Spleen (tissue), 11 donors: ENCODE results near the gene ZNF107. TPM values are rescaled to one million over a fixed set of nuclear protein-coding genes. Genes with fewer than 3 reads are reported as not detected.

ENCODE experiments used
- DNase-seq: peaks from one replicate; pipeline ENCODE4 v3.0.0-alpha.2; 2020
- H3K27ac ChIP-seq, 8 donors: fragments of 200-600 bp; sonication (generic) in 7 of 8; 1 replicate in 4 of 8; 2 replicates in 4 of 8; pipeline versions ENCODE4 v1.5.0 to v1.8.0; 2016 to 2021; ENCODE audit warnings: inconsistent platforms in 4 of 8, mild to moderate bottlenecking in 4 of 8, moderate library complexity in 1 of 8
- H3K27me3 ChIP-seq, 7 donors: fragments of 200-600 bp; sonication (generic) in 6 of 7; replicated peaks in 1 of 7; 1 replicate in 4 of 7; 2 replicates in 3 of 7; pipeline versions ENCODE4 v1.5.0 to v1.8.0; 2016 to 2021; ENCODE audit warnings: inconsistent platforms in 3 of 7, mild to moderate bottlenecking in 1 of 7
- H3K36me3 ChIP-seq, 6 donors: fragments of 200-600 bp; sonication (generic) in 5 of 6; 1 replicate in 4 of 6; 2 replicates in 2 of 6; pipeline versions ENCODE4 v1.5.0 to v1.8.0; 2016 to 2021; ENCODE audit warnings: inconsistent platforms in 2 of 6
- H3K4me1 ChIP-seq, 6 donors: fragments of 200-600 bp; sonication (generic) in 5 of 6; 1 replicate in 3 of 6; 2 replicates in 3 of 6; pipeline versions ENCODE4 v1.5.0 to v1.8.0; 2016 to 2021; ENCODE audit warnings: inconsistent platforms in 3 of 6
- H3K4me3 ChIP-seq, 8 donors: fragments of 200-600 bp; sonication (generic) in 7 of 8; 1 replicate in 4 of 8; 2 replicates in 4 of 8; pipeline versions ENCODE4 v1.5.0 to v1.8.0; 2016 to 2021; ENCODE audit warnings: inconsistent platforms in 4 of 8, mild to moderate bottlenecking in 4 of 8, moderate library complexity in 2 of 8
- H3K9me3 ChIP-seq, 8 donors: fragments of 200-600 bp; sonication (generic) in 7 of 8; 1 replicate in 4 of 8; 2 replicates in 4 of 8; pipeline versions ENCODE4 v1.5.0 to v1.8.0; 2016 to 2021; ENCODE audit warnings: inconsistent platforms in 4 of 8
- CTCF ChIP-seq, 11 experiments: fragments of 200-600 bp in 7 of 11; fragments of 450-650 bp in 4 of 11; sonication (generic) in 4 of 11; IDR thresholded peaks in 8 of 11; conservative IDR thresholded peaks in 3 of 11; 1 replicate in 7 of 11; 2 replicates in 4 of 11; pipeline versions ENCODE4 v1.4.0 to v1.8.0; 2016 to 2021; ENCODE audit warnings: antibody characterized with exemption in 11 of 11, inconsistent platforms in 4 of 11, mild to moderate bottlenecking in 1 of 11
- POLR2A ChIP-seq, 3 donors: fragments of 450-650 bp; IDR thresholded peaks; one replicate each; pipeline ENCODE4 v1.5.1; 2017; ENCODE audit warnings: antibody characterized with exemption in 3 of 3, mild to moderate bottlenecking in 1 of 3
- POLR2AphosphoS5 ChIP-seq, 3 donors: sonication (generic); formaldehyde crosslinking; IDR thresholded peaks; one replicate each; pipeline ENCODE4 v1.5.1; 2017; ENCODE audit warnings: antibody characterized with exemption in 3 of 3
- WGBS, 5 donors: extraction: QIAGEN DNeasy Blood & Tissue Kit in 3 of 5; methylation state at CpG; one replicate each; pipeline versions ENCODE4 v1.1.5 to v1.1.7; 2013 to 2018; 5-methylcytosine and 5-hydroxymethylcytosine counted together
- intact Hi-C: fragments of 100-400 bp; cut with DNase I; formaldehyde crosslinking; loops from one replicate; pipeline ENCODE4 v1.15.0; 2023; ENCODE audit warnings: low total_unique reads
- polyA plus RNA-seq, 3 donors: library from polyadenylated mRNA; stranded (reverse); fragments of 200-250 nt; gene quantifications; one replicate each; pipeline ENCODE4 v1.2.1, GENCODE V29; 2013
- total RNA-seq, 7 donors: library from RNA; depleted of rRNA in 3 of 7; stranded (reverse); fragments of >200 nt in 3 of 7; fragmentation: NEBNext Ultra II Directional in 4 of 7; extraction: Animal tissue kit (Norgen Biotek cat#: 25700) in 4 of 7; gene quantifications; one replicate each; pipeline versions ENCODE4 v1.1.0 to v1.2.1, GENCODE V29; 2016 to 2021
- donor health status: healthy with polysubstance abuse.
- donor health status: DM: no; HTN: no; CAD: no; lungs with moderate emphysema.
- donor health status: DM: no; HTN: no; CAD: no.
- donor health status: Bipolar disorder and iron deficiency.
- donor health status: healthy.
- donor health status: DM: no; HTN: no; CAD: no.
- donor health status: DM: yes; HTN: yes; CAD: no.

Gene ZNF107
- total and polyA plus RNA-seq, 10 donors: 5.8 to 52.5 (median 17.9) TPM

GRCh38 chr7:64685741-64686140, 19.8 kb downstream of the ZNF107 start:
- peaks cover 0 to 99% (median 46%) of the 10 kb centered on the region in 8 donors for H3K9me3 ChIP-seq
- peak overlapping the region in 4 of 8 donors; percentile 56 to 86 (median 80) for H3K27ac ChIP-seq
- 78 to 100% (median 84%) methylated on average over 3 of the region's 3 CpGs for WGBS, 5 donors
- TF ChIP-seq POLR2AphosphoS5 (IDR thresholded peaks at IDR 0.05): no peak
- TF ChIP-seq POLR2A (IDR thresholded peaks at IDR 0.05): no peak
- no peak for TF ChIP-seq CTCF (IDR thresholded peaks at IDR 0.05 in 8 of 11, conservative IDR thresholded peaks at IDR 0.05 in 3 of 11)
- peaks cover 0 to 49% (median 6%) of the 10 kb centered on the region in 6 donors for H3K4me1 ChIP-seq
- no peak for DNase-seq
- no peak overlapping the region for H3K4me3 ChIP-seq
- H3K27me3 ChIP-seq: no peaks in the 10 kb centered on the region
- intact Hi-C loops: no loop called here
- peaks cover 9 to 98% (median 55%) of the 10 kb centered on the region in 6 donors for H3K36me3 ChIP-seq

- peaks cover 0 to 99% (median 45%) of the 10 kb centered on the region in 8 donors for H3K9me3 ChIP-seq
Measured at GRCh38 chr7:64686493-64687184, 20.7 kb downstream of the ZNF107 start.

DNA sequence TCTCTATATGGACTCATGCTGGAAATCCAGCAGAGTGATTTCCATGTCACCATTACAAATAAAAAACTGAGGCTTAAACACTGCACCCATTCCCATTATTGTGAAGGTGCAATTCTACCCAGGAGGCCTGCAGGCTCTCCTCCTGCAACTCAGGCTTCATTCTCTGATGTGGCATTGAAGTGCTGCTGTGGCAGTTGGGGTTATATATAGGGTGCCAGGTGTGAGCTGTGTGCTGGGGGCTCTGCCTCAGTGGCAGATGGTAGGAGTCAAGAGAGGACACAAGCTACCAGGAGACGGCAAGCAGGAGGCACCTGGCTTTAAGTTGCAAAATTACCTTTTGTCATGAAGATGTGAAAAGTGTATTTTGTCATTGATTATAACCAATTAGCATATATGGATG, 21.3 kb downstream of the ZNF107 start:
- intact Hi-C loops: no loop called here
- Histone ChIP-seq H3K27me3 (no peaks in the 10 kb centered on the region), H3K4me1 (peaks cover 0 to 60% (median 6%) of the 10 kb centered on the region in 6 donors), H3K27ac (peak overlapping the region in 6 of 8 donors; percentile 33 to 86 (median 67)), H3K9me3 (peaks cover 0 to 99% (median 44%) of the 10 kb centered on the region in 8 donors), H3K36me3 (peaks cover 6 to 98% (median 53%) of the 10 kb centered on the region in 6 donors), H3K4me3 (peak overlapping the region in 1 of 8 donors; percentile 13)
- peak in 1 of 3 donors; percentile 31 for TF ChIP-seq POLR2AphosphoS5 (IDR thresholded peaks at IDR 0.05)
- TF ChIP-seq CTCF (IDR thresholded peaks at IDR 0.05 in 8 of 11, conservative IDR thresholded peaks at IDR 0.05 in 3 of 11): no peak
- WGBS, 5 donors: 57 to 94% (median 78%) methylated on average over 1 of the region's 1 CpG
- DNase-seq: no peak

More at GRCh38 chr7:64686493-64687184, 20.7 kb downstream of the ZNF107 start:
- peaks cover 0 to 55% (median 6%) of the 10 kb centered on the region in 6 donors for H3K4me1 ChIP-seq
- DNase-seq: no peak
- TF ChIP-seq POLR2A (IDR thresholded peaks at IDR 0.05) (no peak), POLR2AphosphoS5 (IDR thresholded peaks at IDR 0.05) (peak in 1 of 3 donors; percentile 65)
- 57 to 78% (median 63%) methylated on average over 10 of the region's 10 CpGs for WGBS, 5 donors
- H3K27ac ChIP-seq: peak overlapping the region in 6 of 8 donors; percentile 33 to 86 (median 67)
- H3K36me3 ChIP-seq: peaks cover 6 to 98% (median 53%) of the 10 kb centered on the region in 6 donors
- intact Hi-C loops: no loop called here
- H3K4me3 ChIP-seq: no peak overlapping the region
- no peaks in the 10 kb centered on the region for H3K27me3 ChIP-seq

GRCh38 chr7:64688988-64689387, 23.1 kb downstream of the ZNF107 start:
- no peaks in the 10 kb centered on the region for H3K27me3 ChIP-seq
- H3K4me3 ChIP-seq: no peak overlapping the region
- 96 to 99% (median 98%) methylated on average over 2 of the region's 2 CpGs for WGBS, 5 donors
- H3K27ac ChIP-seq: peak overlapping the region in 4 of 8 donors; percentile 29 to 86 (median 80)
- TF ChIP-seq CTCF (IDR thresholded peaks at IDR 0.05 in 8 of 11, conservative IDR thresholded peaks at IDR 0.05 in 3 of 11): no peak
- no peak for TF ChIP-seq POLR2AphosphoS5 (IDR thresholded peaks at IDR 0.05)
- TF ChIP-seq POLR2A (IDR thresholded peaks at IDR 0.05): no peak
- peaks cover 6 to 98% (median 48%) of the 10 kb centered on the region in 6 donors for H3K36me3 ChIP-seq
- no peak for DNase-seq
- peaks cover 0 to 91% (median 36%) of the 10 kb centered on the region in 8 donors for H3K9me3 ChIP-seq
- intact Hi-C loops: no loop called here
- peaks cover 0 to 60% (median 6%) of the 10 kb centered on the region in 6 donors for H3K4me1 ChIP-seq
